Cardiac fibroblast (primary cell): ENCODE data around the gene SEC14L3.
A peak's percentile ranks its signal among the peaks of the same experiment; 100 is the strongest.

Experiments
- DNase-seq, 2 donors: peaks; one replicate each; pipeline versions ENCODE4 v3.0.0 to v3.0.0-alpha.2; 2010; ENCODE audit warnings: low read depth in 2 of 2
- H3K4me3 ChIP-seq, 2 donors: replicated peaks in 1 of 2; 1 replicate in 1 of 2; 2 replicates in 1 of 2; pipeline ENCODE4 v1.5.1; 2011; ENCODE audit warnings: low read depth in 2 of 2, low read length in 2 of 2, mild to moderate bottlenecking in 2 of 2, moderate library complexity in 1 of 2
- TF ChIP-seq, protein P1 (sequence below): IDR thresholded peaks from one replicate; pipeline ENCODE4 v1.5.1; 2011; ENCODE audit warnings: low read depth, mild to moderate bottlenecking, low read length, inconsistent platforms

SEC14L3 gene

DNA sequence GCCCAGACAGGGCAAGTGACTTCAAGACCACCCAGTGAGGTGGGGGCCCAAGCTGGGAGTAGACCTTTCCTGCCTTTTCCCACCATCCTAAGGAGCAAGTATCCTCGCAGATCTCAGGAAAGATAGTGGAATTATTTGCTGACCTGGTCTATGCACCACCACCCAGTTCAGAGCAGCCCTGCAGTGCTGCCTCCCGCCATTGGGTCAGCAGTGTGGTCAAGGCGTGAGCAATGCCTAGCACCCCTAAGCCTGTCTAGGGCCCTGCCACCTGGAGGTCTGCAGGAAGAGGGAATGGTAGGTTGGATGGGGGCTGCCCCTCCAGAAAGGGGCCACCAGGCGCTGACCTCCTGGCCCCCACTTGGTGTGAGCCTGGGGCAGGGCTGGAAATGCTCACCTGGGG lies 39.7 kb downstream of the SEC14L3 start:
- no peak overlapping the region for H3K4me3 ChIP-seq
- TF ChIP-seq, protein P1, sequence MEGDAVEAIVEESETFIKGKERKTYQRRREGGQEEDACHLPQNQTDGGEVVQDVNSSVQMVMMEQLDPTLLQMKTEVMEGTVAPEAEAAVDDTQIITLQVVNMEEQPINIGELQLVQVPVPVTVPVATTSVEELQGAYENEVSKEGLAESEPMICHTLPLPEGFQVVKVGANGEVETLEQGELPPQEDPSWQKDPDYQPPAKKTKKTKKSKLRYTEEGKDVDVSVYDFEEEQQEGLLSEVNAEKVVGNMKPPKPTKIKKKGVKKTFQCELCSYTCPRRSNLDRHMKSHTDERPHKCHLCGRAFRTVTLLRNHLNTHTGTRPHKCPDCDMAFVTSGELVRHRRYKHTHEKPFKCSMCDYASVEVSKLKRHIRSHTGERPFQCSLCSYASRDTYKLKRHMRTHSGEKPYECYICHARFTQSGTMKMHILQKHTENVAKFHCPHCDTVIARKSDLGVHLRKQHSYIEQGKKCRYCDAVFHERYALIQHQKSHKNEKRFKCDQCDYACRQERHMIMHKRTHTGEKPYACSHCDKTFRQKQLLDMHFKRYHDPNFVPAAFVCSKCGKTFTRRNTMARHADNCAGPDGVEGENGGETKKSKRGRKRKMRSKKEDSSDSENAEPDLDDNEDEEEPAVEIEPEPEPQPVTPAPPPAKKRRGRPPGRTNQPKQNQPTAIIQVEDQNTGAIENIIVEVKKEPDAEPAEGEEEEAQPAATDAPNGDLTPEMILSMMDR, result no peak
- DNase-seq, result no peak

GRCh38 chr22:30430933-30431332 lies 40.9 kb downstream of the SEC14L3 start:
- H3K4me3 ChIP-seq, result no peak overlapping the region
- no peak for DNase-seq
- TF ChIP-seq, protein P1, result no peak

DNA sequence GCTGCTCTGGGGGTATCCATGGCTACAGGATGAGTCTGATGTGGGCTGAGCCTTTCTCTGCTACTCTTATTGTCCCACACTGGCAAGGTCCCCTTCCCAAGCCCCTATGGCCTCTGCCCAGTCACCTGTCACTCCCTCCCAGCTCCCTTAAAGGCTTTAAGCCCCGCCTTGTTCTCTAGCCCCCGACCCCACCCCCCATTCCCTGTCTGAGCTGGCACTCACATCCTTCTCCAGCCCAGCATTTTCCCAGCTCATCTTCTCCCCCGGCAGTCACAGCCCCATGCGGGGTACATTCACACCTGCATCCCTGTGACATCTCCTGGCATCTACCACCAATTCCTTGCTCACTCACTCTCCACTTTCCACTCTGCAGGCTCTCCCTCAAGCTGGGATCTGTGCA lies 41.9 kb downstream of the SEC14L3 start:
- TF ChIP-seq, protein P1, result no peak
- no peak for DNase-seq
- no peak overlapping the region for H3K4me3 ChIP-seq

DNA sequence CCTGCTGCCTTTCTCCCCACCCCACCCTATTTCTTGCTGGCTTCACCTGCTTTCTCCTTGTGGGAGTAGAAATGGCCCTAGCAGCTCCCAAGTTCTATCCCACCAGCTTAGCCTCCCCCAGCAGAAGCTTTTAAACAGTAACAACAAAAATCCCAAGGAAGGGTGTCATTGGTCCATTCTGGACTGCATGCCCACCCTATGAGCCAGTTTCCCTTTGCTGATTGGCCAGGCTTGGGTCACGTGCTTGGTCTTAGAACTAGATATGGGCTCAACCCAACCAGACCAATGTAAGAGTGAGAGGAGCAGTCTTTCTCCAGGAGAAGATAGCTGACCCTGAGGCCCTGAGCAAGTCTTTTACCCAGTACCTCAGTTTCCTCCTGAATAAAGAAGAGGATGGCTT lies 43.9 kb downstream of the SEC14L3 start:
- peak in 1 of 2 donors; percentile 7 for DNase-seq
- TF ChIP-seq, protein P1, result no peak

GRCh38 chr22:30426388-30427353 lies 45.1 kb downstream of the SEC14L3 start:
- peak; percentile 83 to 84 for DNase-seq
- H3K4me3 ChIP-seq, result peak overlapping the region; percentile 59 to 68
- TF ChIP-seq, protein P1, result peak; percentile 81

More for the DNA sequence above, 43.9 kb downstream of the SEC14L3 start:
- H3K4me3 ChIP-seq, result no peak overlapping the region

- DNase-seq, result peak; percentile 68 to 75
- TF ChIP-seq, protein P1, result no peak
- H3K4me3 ChIP-seq, result peak within 1 kb of the TSS; percentile 59 to 68
Observed at GRCh38 chr22:30425616-30426387, 46.0 kb downstream of the SEC14L3 start, which contains the start of gene MTFP1. MTFP1 (plus strand) TSS chr22:30425768; CDS start chr22:30425880, 112 bp downstream.
